Suprapubic skin (tissue), 4 donors: ENCODE measurements around the gene SFT2D1. TPM values are rescaled to one million over a fixed set of nuclear protein-coding genes. Genes with fewer than 3 reads are reported as not detected.
A peak's percentile ranks its signal among the peaks of the same experiment; 100 is the strongest.

ENCODE experiments used
- DNase-seq, 2 donors: peaks; one replicate each; pipeline ENCODE4 v3.0.0-alpha.2; 2019; ENCODE audit warnings: low spot score in 2 of 2
- H3K27ac ChIP-seq: fragments of 200-600 bp; sonication (generic); one replicate; pipeline ENCODE4 v1.5.1; 2019
- H3K27me3 ChIP-seq: fragments of 200-600 bp; sonication (generic); one replicate; pipeline ENCODE4 v1.5.1; 2019
- H3K36me3 ChIP-seq: fragments of 200-600 bp; sonication (generic); one replicate; pipeline ENCODE4 v1.5.1; 2019
- H3K4me1 ChIP-seq: fragments of 200-600 bp; sonication (generic); one replicate; pipeline ENCODE4 v1.5.1; 2019
- H3K4me3 ChIP-seq: fragments of 200-600 bp; sonication (generic); one replicate; pipeline ENCODE4 v1.5.1; 2019; ENCODE audit warnings: mild to moderate bottlenecking
- H3K9me3 ChIP-seq: fragments of 200-600 bp; sonication (generic); one replicate; pipeline ENCODE4 v1.5.1; 2019
- EP300 ChIP-seq: sonication (generic); formaldehyde crosslinking; IDR thresholded peaks from one replicate; pipeline ENCODE4 v1.6.1; 2017; ENCODE audit warnings: antibody characterized with exemption
- POLR2A ChIP-seq, 2 donors: fragments of 450-650 bp; IDR thresholded peaks; one replicate each; pipeline ENCODE4 v1.6.1; 2017; ENCODE audit warnings: antibody characterized with exemption in 2 of 2, mild to moderate bottlenecking in 2 of 2, moderate library complexity in 2 of 2
- POLR2AphosphoS5 ChIP-seq, 3 donors: sonication (generic); formaldehyde crosslinking; IDR thresholded peaks; one replicate each; pipeline ENCODE4 v1.6.1; 2017; ENCODE audit warnings: antibody characterized with exemption in 3 of 3
- WGBS: methylation state at CpG from one replicate; pipeline ENCODE4 v1.1.5; 2018; 5-methylcytosine and 5-hydroxymethylcytosine counted together
- total RNA-seq, 4 donors: library from RNA; depleted of rRNA; stranded (reverse); fragments of >200 nt; gene quantifications; one replicate each; pipeline ENCODE4 v1.1.0, GENCODE V29; 2016
- TF ChIP-seq, protein P1 (sequence below), 2 donors: fragments of 200-600 bp in 1 of 2; fragments of 450-650 bp in 1 of 2; sonication (generic) in 1 of 2; IDR thresholded peaks; one replicate each; pipeline ENCODE4 v1.5.1; 2016 to 2019; ENCODE audit warnings: antibody characterized with exemption in 2 of 2, mild to moderate bottlenecking in 1 of 2, moderate library complexity in 1 of 2

Gene SFT2D1
- total RNA-seq, 4 donors from 2014 or later, result 26.0 to 55.0 (median 33.2) TPM

DNA sequence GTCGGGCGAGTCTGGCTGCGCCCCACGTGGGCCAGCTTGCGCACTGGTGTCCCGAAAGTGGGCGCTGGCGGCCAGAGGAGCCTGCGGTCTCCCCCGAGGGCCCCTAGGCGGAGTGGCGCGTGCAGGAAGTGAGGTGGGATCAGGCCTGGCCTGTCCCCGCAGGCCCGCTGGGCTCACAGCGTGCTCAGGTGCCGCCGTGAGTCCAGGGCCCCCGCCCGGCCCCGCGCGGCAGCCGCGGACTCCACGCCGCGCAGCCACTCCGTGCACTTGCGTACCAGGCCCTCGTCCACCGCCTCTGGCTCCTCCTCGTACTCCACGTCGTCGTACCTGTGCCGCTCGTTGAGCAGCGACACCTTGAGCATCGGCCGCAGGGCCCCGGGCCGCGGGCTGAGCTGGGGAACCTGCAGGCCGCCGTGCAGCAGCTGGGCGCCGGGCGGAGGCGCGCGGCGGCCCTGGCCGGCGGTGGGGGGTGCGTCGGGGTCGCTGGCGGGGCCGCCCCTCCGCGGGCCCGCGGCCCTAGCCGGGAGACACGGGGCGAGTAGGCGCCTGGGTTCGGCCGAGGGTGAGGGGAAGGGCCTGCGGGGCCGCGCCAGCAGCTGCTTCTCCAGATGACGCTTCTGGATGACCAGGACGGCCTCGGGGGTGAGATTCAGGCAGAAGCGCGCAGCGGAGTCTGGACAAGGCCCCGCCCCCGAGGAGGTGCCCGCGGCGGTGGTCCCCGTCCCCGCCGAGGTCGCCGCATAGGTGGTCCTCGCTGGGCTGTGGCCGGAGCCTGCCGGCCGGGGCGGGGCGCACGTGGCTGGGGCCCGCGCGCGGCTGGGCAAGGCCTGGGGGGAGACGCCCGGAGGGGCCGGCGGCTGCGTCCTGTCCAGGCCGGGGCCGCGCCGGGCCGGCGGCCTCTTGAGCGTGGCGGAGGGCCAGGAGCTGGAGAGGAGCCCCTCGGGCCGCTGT is 35.0 kb downstream of the SFT2D1 start:
- Histone ChIP-seq H3K9me3 (no peaks in the 10 kb centered on the region), H3K4me3 (peak overlapping the region; percentile 59), H3K36me3 (no peaks in the 10 kb centered on the region), H3K4me1 (peaks cover 21% of the 10 kb centered on the region), H3K27ac (no peak overlapping the region), H3K27me3 (peaks cover 62% of the 10 kb centered on the region)
- TF ChIP-seq POLR2A (IDR thresholded peaks at IDR 0.05), result no peak
- TF ChIP-seq, protein P1, sequence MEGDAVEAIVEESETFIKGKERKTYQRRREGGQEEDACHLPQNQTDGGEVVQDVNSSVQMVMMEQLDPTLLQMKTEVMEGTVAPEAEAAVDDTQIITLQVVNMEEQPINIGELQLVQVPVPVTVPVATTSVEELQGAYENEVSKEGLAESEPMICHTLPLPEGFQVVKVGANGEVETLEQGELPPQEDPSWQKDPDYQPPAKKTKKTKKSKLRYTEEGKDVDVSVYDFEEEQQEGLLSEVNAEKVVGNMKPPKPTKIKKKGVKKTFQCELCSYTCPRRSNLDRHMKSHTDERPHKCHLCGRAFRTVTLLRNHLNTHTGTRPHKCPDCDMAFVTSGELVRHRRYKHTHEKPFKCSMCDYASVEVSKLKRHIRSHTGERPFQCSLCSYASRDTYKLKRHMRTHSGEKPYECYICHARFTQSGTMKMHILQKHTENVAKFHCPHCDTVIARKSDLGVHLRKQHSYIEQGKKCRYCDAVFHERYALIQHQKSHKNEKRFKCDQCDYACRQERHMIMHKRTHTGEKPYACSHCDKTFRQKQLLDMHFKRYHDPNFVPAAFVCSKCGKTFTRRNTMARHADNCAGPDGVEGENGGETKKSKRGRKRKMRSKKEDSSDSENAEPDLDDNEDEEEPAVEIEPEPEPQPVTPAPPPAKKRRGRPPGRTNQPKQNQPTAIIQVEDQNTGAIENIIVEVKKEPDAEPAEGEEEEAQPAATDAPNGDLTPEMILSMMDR (IDR thresholded peaks at IDR 0.05), result no peak
- TF ChIP-seq EP300, result no peak
- TF ChIP-seq POLR2AphosphoS5 (IDR thresholded peaks at IDR 0.05), result no peak
- DNase-seq, result no peak
- WGBS, result 8% methylated on average over 12 of the region's 115 CpGs

DNA sequence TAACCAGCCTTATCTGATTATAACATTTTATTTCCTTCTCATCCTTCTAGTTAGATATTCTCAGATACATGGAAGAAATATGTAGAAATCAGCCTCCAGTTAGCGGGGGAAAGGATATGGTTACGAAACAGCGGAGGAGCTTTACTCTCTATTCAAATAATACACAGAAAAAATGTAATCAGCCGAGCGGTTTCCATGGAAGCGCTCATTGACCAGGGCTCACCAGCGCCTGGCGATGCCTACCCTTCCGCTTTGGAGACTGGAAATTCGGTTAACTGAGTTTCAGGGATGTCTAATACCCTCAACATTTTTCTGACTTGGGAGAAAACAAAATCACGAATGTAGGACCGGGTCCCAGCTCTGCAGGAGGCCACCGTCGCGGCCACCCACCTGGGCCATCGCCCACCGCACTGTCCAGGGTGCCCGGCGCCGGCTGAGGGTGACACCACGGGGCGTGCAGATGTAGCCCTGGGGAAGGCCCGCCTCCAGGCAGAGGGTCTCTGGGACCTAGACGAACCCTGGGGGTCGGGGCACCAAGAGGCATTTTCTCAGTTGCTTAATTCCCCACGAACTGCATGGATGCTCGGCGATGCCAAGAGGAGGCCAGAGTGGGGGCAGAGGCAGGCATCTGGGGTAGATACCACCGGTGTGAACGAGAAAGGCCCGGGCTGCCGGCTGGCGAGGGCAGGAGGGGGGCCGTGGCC is 35.8 kb downstream of the SFT2D1 start:
- Histone ChIP-seq H3K9me3 (no peaks in the 10 kb centered on the region), H3K36me3 (no peaks in the 10 kb centered on the region), H3K4me1 (peaks cover 21% of the 10 kb centered on the region), H3K27ac (no peak overlapping the region), H3K4me3 (peak overlapping the region; percentile 59), H3K27me3 (peaks cover 69% of the 10 kb centered on the region)
- 73% methylated on average over 23 of the region's 34 CpGs for WGBS
- no peak for DNase-seq
- TF ChIP-seq POLR2A (IDR thresholded peaks at IDR 0.05) (no peak), POLR2AphosphoS5 (IDR thresholded peaks at IDR 0.05) (no peak), EP300 (no peak)
- TF ChIP-seq, protein P1 (IDR thresholded peaks at IDR 0.05), result no peak

DNA sequence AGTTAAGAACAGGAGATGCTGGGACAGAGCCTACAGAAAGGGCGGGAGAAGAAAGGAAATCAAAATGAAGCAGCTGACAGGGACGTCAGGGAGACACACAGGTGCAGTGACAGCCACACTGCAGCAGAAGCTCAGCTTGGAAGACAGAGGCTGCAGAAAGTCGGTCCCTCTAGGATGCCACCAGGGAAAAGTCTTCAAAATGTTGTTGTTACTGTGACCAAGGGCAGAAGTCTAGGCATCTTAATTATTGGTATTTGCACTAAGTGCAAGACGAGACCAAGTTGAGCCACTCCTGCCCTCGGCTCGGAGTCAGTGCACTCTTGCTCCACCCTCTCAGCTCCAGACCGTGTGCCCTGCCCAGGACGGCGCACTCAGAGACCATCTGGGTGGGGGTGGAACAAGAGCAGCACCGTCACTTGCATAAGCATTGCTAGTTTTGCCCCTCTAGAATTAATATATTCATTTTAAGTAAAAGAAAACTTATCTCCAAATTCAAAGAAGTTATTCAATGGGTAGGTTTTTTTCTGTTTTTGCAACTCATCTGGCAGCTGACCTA is 36.7 kb downstream of the SFT2D1 start:
- 53% methylated on average over 10 of the region's 10 CpGs for WGBS
- H3K27me3 ChIP-seq, result peaks cover 69% of the 10 kb centered on the region
- TF ChIP-seq EP300, result no peak
- TF ChIP-seq POLR2AphosphoS5 (IDR thresholded peaks at IDR 0.05), result no peak
- TF ChIP-seq, protein P1 (IDR thresholded peaks at IDR 0.05), result no peak
- TF ChIP-seq POLR2A (IDR thresholded peaks at IDR 0.05), result no peak
- H3K4me3 ChIP-seq, result no peak overlapping the region
- peaks cover 21% of the 10 kb centered on the region for H3K4me1 ChIP-seq
- H3K27ac ChIP-seq, result no peak overlapping the region
- DNase-seq, result no peak
- no peaks in the 10 kb centered on the region for H3K9me3 ChIP-seq
- H3K36me3 ChIP-seq, result no peaks in the 10 kb centered on the region

DNA sequence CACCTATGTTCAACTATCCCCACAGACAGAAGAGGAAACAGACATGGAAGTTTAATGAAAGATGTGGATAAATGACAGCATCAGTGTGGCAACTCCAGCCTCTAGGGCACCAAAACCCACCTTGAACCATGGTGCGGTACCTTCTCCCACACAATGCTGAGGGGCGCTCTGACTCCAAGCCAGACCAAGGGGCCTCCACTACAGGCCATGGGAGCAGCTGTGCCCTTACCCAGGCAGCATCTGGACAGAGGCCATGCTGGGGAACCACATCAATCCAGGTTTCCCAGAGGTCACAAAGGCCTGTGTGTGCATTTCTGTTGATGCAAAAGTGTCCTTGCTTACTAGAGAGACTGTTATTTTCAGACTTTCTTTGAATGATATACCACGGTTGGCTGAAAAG is 38.2 kb downstream of the SFT2D1 start:
- TF ChIP-seq, protein P1 (IDR thresholded peaks at IDR 0.05), result no peak
- no peak for TF ChIP-seq POLR2A (IDR thresholded peaks at IDR 0.05)
- TF ChIP-seq POLR2AphosphoS5 (IDR thresholded peaks at IDR 0.05), result no peak
- TF ChIP-seq EP300, result no peak
- H3K27ac ChIP-seq, result no peak overlapping the region
- H3K9me3 ChIP-seq, result no peaks in the 10 kb centered on the region
- peaks cover 60% of the 10 kb centered on the region for H3K27me3 ChIP-seq
- H3K4me1 ChIP-seq, result peaks cover 21% of the 10 kb centered on the region
- DNase-seq, result no peak
- WGBS, result 85% methylated on average over 2 of the region's 3 CpGs
- no peak overlapping the region for H3K4me3 ChIP-seq
- H3K36me3 ChIP-seq, result no peaks in the 10 kb centered on the region
